ENCODE measurements around the gene MYLK4. TPM values are rescaled to one million over a fixed set of nuclear protein-coding genes. Genes with fewer than 3 reads are reported as not detected.

MYLK4 gene
- total RNA-seq, 1 experiment from 2014 or later: 0.93 TPM

- ChIA-PET POLR2A (interaction anchor here (0.7 to 1.5 kb wide), 3 partner anchors 10 to 61 kb away, joined by 3 to 5 read pairs (median 4); partner anchors contain the start of genes SERPINB1 and WRNIP1), CTCF (interaction anchor here (0.7 to 1.5 kb wide), 8 partner anchors 8 to 209 kb away, joined by 3 to 4 read pairs (median 4); no protein-coding TSS in a partner anchor)
- no peaks in the 10 kb centered on the region for H3K9me3 Mint-ChIP-seq (ENCODE audit: unreplicated experiment)
- peaks cover 45% of the 10 kb centered on the region for H3K36me3 Mint-ChIP-seq (ENCODE audit: insufficient read depth, unreplicated experiment)
- no peaks in the 10 kb centered on the region for H3K27me3 Mint-ChIP-seq (ENCODE audit: insufficient read depth, unreplicated experiment)
- H3K4me3 Mint-ChIP-seq (ENCODE audit: unreplicated experiment): no peak overlapping the region
- no peak for DNase-seq (ENCODE audit: unreplicated experiment)
- no TSS peak for BruUV-seq (replicated peaks)
- no peaks in the 10 kb centered on the region for H3K4me1 Mint-ChIP-seq (ENCODE audit: insufficient read depth, unreplicated experiment)
- TF ChIP-seq CTCF (IDR thresholded peaks at IDR 0.05; ENCODE audit: unreplicated experiment): no peak
- intact Hi-C loops (cut with micrococcal nuclease): no loop called here
- no peak overlapping the region for H3K27ac Mint-ChIP-seq (ENCODE audit: low read depth, unreplicated experiment)
Measured at GRCh38 chr6:2780102-2780737, 29.5 kb upstream of the MYLK4 start.

GRCh38 chr6:2777249-2777648 is 26.5 kb upstream of the MYLK4 start:
- DNase-seq (ENCODE audit: unreplicated experiment): no peak
- peak overlapping the region; percentile 8 for H3K27ac Mint-ChIP-seq (ENCODE audit: low read depth, unreplicated experiment)
- no peaks in the 10 kb centered on the region for H3K27me3 Mint-ChIP-seq (ENCODE audit: insufficient read depth, unreplicated experiment)
- CTCF ChIA-PET: interaction anchor here (1.3 kb wide), 1 partner anchor 10 kb away, joined by 3 read pairs; no protein-coding TSS in a partner anchor
- BruUV-seq (replicated peaks): no TSS peak
- H3K4me3 Mint-ChIP-seq (ENCODE audit: unreplicated experiment): no peak overlapping the region
- H3K36me3 Mint-ChIP-seq (ENCODE audit: insufficient read depth, unreplicated experiment): peaks cover 66% of the 10 kb centered on the region
- H3K4me1 Mint-ChIP-seq (ENCODE audit: insufficient read depth, unreplicated experiment): no peaks in the 10 kb centered on the region
- TF ChIP-seq CTCF (IDR thresholded peaks at IDR 0.05; ENCODE audit: unreplicated experiment): no peak
- POLR2A ChIA-PET: interaction anchor here (1.1 to 2.6 kb wide), 2 partner anchors 9 to 11 kb away, joined by 3 to 13 read pairs; partner anchors contain the start of gene WRNIP1
- intact Hi-C loops (cut with micrococcal nuclease): no loop called here
- H3K9me3 Mint-ChIP-seq (ENCODE audit: unreplicated experiment): no peaks in the 10 kb centered on the region

- no peak for DNase-seq (ENCODE audit: unreplicated experiment)
- ChIA-PET CTCF (interaction anchor here (2.1 kb wide), 1 partner anchor 16 kb away, joined by 6 read pairs; no protein-coding TSS in a partner anchor), POLR2A (interaction anchor here (2.6 kb wide), 1 partner anchor 9 kb away, joined by 13 read pairs; the partner anchor contains the start of gene WRNIP1)
- Mint-ChIP-seq H3K9me3 (ENCODE audit: unreplicated experiment) (no peaks in the 10 kb centered on the region), H3K27ac (ENCODE audit: low read depth, unreplicated experiment) (peak overlapping the region; percentile 3), H3K4me1 (ENCODE audit: insufficient read depth, unreplicated experiment) (peaks cover 4% of the 10 kb centered on the region), H3K36me3 (ENCODE audit: insufficient read depth, unreplicated experiment) (peaks cover 68% of the 10 kb centered on the region), H3K27me3 (ENCODE audit: insufficient read depth, unreplicated experiment) (no peaks in the 10 kb centered on the region), H3K4me3 (ENCODE audit: unreplicated experiment) (no peak overlapping the region)
- BruUV-seq (replicated peaks): no TSS peak
- TF ChIP-seq CTCF (IDR thresholded peaks at IDR 0.05; ENCODE audit: unreplicated experiment): no peak
- intact Hi-C loops (cut with micrococcal nuclease): no loop called here
Measured at GRCh38 chr6:2775003-2775402, 24.3 kb upstream of the MYLK4 start.

- no peak for TF ChIP-seq CTCF (IDR thresholded peaks at IDR 0.05; ENCODE audit: unreplicated experiment)
- Mint-ChIP-seq H3K27ac (ENCODE audit: low read depth, unreplicated experiment) (no peak overlapping the region), H3K27me3 (ENCODE audit: insufficient read depth, unreplicated experiment) (no peaks in the 10 kb centered on the region), H3K4me1 (ENCODE audit: insufficient read depth, unreplicated experiment) (peaks cover 7% of the 10 kb centered on the region), H3K4me3 (ENCODE audit: unreplicated experiment) (no peak overlapping the region), H3K36me3 (ENCODE audit: insufficient read depth, unreplicated experiment) (peaks cover 56% of the 10 kb centered on the region), H3K9me3 (ENCODE audit: unreplicated experiment) (no peaks in the 10 kb centered on the region)
- no TSS peak for BruUV-seq (replicated peaks)
- intact Hi-C loops (cut with micrococcal nuclease): no loop called here
- ChIA-PET POLR2A (interaction anchor here (0.7 to 1.2 kb wide), 3 partner anchors 18 to 1176 kb away, joined by 3 read pairs; no protein-coding TSS in a partner anchor), CTCF (interaction anchor here (0.6 to 1.7 kb wide), 10 partner anchors 9 to 216 kb away, joined by 3 to 6 read pairs (median 3); partner anchors contain the start of gene MYLK4)
- DNase-seq (ENCODE audit: unreplicated experiment): no peak
Measured at GRCh38 chr6:2773449-2773848, 22.7 kb upstream of the MYLK4 start.
